Activated T-cell treated with anti-CD3 and anti-CD28 coated beads for 4 hours (primary cell): Measurements from ENCODE around the gene TUBG1.

Experiments used
- DNase-seq: peaks from one replicate; pipeline ENCODE4 v3.0.0-alpha.2; 2020

TUBG1 gene

GRCh38 chr17:42609182-42609813, at the start of gene TUBG1, which contains the start of gene RETREG3:
Gene TUBG1, plus strand, starts transcription at chr17:42609683. Its CDS starts 55 bp downstream, at chr17:42609738.
Gene RETREG3, minus strand, starts transcription at chr17:42609374. Its CDS starts 50 bp downstream, at chr17:42609324.
- peak; percentile 96 for DNase-seq

- no peak for DNase-seq
Measured at GRCh38 chr17:42560246-42560645, 49.2 kb upstream of the TUBG1 start.

GRCh38 chr17:42561897-42562387, 47.5 kb upstream of the TUBG1 start, which contains the start of gene COASY:
Gene COASY, plus strand, starts transcription at chr17:42562148. Its CDS starts 475 bp downstream, at chr17:42562623.
- peak; percentile 90 for DNase-seq

- DNase-seq = no peak
Measured at GRCh38 chr17:42562388-42563142, 46.9 kb upstream of the TUBG1 start.

GRCh38 chr17:42563143-42563509, 46.4 kb upstream of the TUBG1 start:
- DNase-seq = no peak

- DNase-seq = no peak
Measured at GRCh38 chr17:42563543-42563942, 45.9 kb upstream of the TUBG1 start.

- DNase-seq = no peak
Measured at GRCh38 chr17:42563950-42564349, 45.5 kb upstream of the TUBG1 start.

GRCh38 chr17:42564815-42565522, 44.5 kb upstream of the TUBG1 start:
- DNase-seq = no peak

GRCh38 chr17:42565523-42566214, 43.8 kb upstream of the TUBG1 start:
- no peak for DNase-seq

GRCh38 chr17:42566215-42566882, 43.1 kb upstream of the TUBG1 start:
- no peak for DNase-seq

- DNase-seq = peak; percentile 78
Measured at GRCh38 chr17:42566883-42567573, 42.5 kb upstream of the TUBG1 start, which contains the start of gene MLX. Gene MLX, plus strand, starts transcription at chr17:42567100. Its CDS starts 25 bp downstream, at chr17:42567125.

GRCh38 chr17:42568341-42569111, 41.0 kb upstream of the TUBG1 start:
- no peak for DNase-seq

GRCh38 chr17:42571435-42572225, 37.9 kb upstream of the TUBG1 start:
- no peak for DNase-seq

- DNase-seq = no peak
Measured at GRCh38 chr17:42573095-42573494, 36.4 kb upstream of the TUBG1 start.

- DNase-seq = no peak
Measured at GRCh38 chr17:42574463-42574862, 35.0 kb upstream of the TUBG1 start.

- DNase-seq = no peak
Measured at GRCh38 chr17:42577140-42577531, 32.3 kb upstream of the TUBG1 start.

GRCh38 chr17:42577532-42578281, 31.8 kb upstream of the TUBG1 start, which contains the start of gene PSMC3IP:
Gene PSMC3IP, minus strand, starts transcription at chr17:42577729. Its CDS starts 43 bp downstream, at chr17:42577686.
- peak; percentile 88 for DNase-seq

- DNase-seq = peak; percentile 70
Measured at GRCh38 chr17:42578282-42578869, 31.1 kb upstream of the TUBG1 start.
